ENCODE measurements around the gene SLC24A5. TPM values are rescaled to one million over a fixed set of nuclear protein-coding genes. Genes with fewer than 3 reads are reported as not detected.

Gene SLC24A5
- total and polyA plus RNA-seq, 2 of the 4 experiments (the other 2 are of a cell fraction): not detected

DNA sequence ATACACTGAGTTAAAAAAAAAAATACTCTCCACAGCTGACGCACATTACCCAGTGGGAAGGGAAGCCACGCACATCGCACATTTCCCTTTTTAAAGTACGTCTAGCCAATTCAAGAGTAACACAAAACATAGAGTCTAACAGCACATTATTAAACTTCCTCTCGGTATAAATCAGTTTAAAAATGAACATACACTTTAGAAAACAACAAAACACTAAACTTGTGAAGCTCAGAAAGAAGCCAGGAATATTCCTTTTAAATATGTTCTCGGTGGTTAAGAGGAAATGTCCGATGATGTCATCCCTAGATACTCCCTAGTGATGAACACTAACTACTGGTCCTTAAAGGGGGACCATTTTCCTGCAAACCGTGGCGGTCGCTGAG is 56.6 kb downstream of the SLC24A5 start:
- peak overlapping the region; percentile 60; the same call in 1 of the 3 replicates for H2BK15ac ChIP-seq (ENCODE audit: low read depth, low read length)
- H4K91ac ChIP-seq (ENCODE audit: insufficient read depth, low read depth, low read length): 0 out of 2 replicates have a peak overlapping the region, but pooled peaks have one; percentile 43
- intact Hi-C loops (cut with micrococcal nuclease): no loop called here
- 0 out of 2 replicates have a peak, but pooled peaks cover 2% of the 10 kb centered on the region for H3K27me3 ChIP-seq (ENCODE audit: control insufficient read depth, insufficient read depth, low read length)
- H3K27ac ChIP-seq (ENCODE audit: insufficient read depth, low read length): peak overlapping the region; percentile 20; the same call in 1 of the 2 replicates
- H3K9ac ChIP-seq (ENCODE audit: low read depth, low read length): 0 out of 2 replicates have a peak overlapping the region, but pooled peaks have one; percentile 52
- H3K23ac ChIP-seq (ENCODE audit: low read depth, low read length): no peak overlapping the region
- TF ChIP-seq CTCF (conservative IDR thresholded peaks at IDR 0.05; ENCODE audit: low read depth, low read length) (no peak), NFE2L2 (IDR thresholded peaks at IDR 0.05; ENCODE audit: low read depth, low read length) (no peak)
- TF ChIP-seq, protein P1, sequence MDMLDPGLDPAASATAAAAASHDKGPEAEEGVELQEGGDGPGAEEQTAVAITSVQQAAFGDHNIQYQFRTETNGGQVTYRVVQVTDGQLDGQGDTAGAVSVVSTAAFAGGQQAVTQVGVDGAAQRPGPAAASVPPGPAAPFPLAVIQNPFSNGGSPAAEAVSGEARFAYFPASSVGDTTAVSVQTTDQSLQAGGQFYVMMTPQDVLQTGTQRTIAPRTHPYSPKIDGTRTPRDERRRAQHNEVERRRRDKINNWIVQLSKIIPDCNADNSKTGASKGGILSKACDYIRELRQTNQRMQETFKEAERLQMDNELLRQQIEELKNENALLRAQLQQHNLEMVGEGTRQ (IDR thresholded peaks at IDR 0.05; ENCODE audit: low read depth, low read length): no peak
- peak overlapping the region; percentile 93 for H3K4me3 ChIP-seq (ENCODE audit: insufficient read depth, low read depth, low read length)
- H2AK5ac ChIP-seq (ENCODE audit: low read depth, low read length): no peak overlapping the region
- no peak overlapping the region for H3K18ac ChIP-seq (ENCODE audit: low read depth, low read length)
- H2BK120ac ChIP-seq (ENCODE audit: low read depth, low read length): no peak overlapping the region
- DNase-seq: peak; percentile 62
- H3K14ac ChIP-seq (replicated peaks; ENCODE audit: low read depth, low read length): no peak overlapping the region
- H3K9me3 ChIP-seq (ENCODE audit: control insufficient read depth, insufficient read depth, low read length): no peaks in the 10 kb centered on the region
- no peaks in the 10 kb centered on the region for H3K9me1 ChIP-seq (ENCODE audit: insufficient read depth, low read length)
- WGBS, 2 experiments (ENCODE audit: extremely low coverage in 2 of 2, insufficient read length in 1 of 2): 20% methylated on average over 1 of the region's 10 CpGs; no CpG with 5 or more reads in 1 of the 2 experiments
- H2BK20ac ChIP-seq (ENCODE audit: low read depth, low read length): no peak overlapping the region
- H3K56ac ChIP-seq (ENCODE audit: extremely low read depth, insufficient read depth, low read length): 0 out of 2 replicates have a peak overlapping the region, but pooled peaks have one; percentile 6
- 0 out of 4 replicates have a peak overlapping the region, but pooled peaks of 1 of the 2 experiments have one; percentile 2 for H4K8ac ChIP-seq (ENCODE audit: low read depth in 2 of 2, low read length in 2 of 2)
- peak; percentile 75 for ATAC-seq (ENCODE audit: low read depth)
- H3K4me1 ChIP-seq (ENCODE audit: control insufficient read depth, insufficient read depth, low read length): no peaks in the 10 kb centered on the region; the same call in 1 of the 2 replicates
- in situ Hi-C loops (cut with MboI; ENCODE audit: low sequenced_read_pairs): no loop called here
- CTCF ChIA-PET: interaction anchor here (0.7 kb wide), 2 partner anchors 36 to 1049 kb away, joined by 3 read pairs; no protein-coding TSS in a partner anchor
- no peaks in the 10 kb centered on the region for H3K36me3 ChIP-seq (ENCODE audit: control insufficient read depth, insufficient read depth, low read length)
- dilution Hi-C loops (cut with HindIII; ENCODE audit: low sequenced_read_pairs, unreplicated experiment): no loop called here
- peak overlapping the region; percentile 17 for H2BK5ac ChIP-seq (ENCODE audit: low read depth, low read length, poor library complexity, severe bottlenecking)
- no peak overlapping the region for H2AK9ac ChIP-seq (replicated peaks; ENCODE audit: low read depth, low read length, poor library complexity)
- POLR2A ChIA-PET (ENCODE audit: unreplicated experiment): no interaction called here
- no peak overlapping the region for H4K5ac ChIP-seq (ENCODE audit: low read depth, low read length)
- no TSS peak for BruUV-seq (replicated peaks)
- no peaks in the 10 kb centered on the region for H4K20me1 ChIP-seq (ENCODE audit: insufficient read depth, low read length)
- H2AFZ ChIP-seq (replicated peaks; ENCODE audit: low read length, poor library complexity): peak overlapping the region; percentile 92
- H3K4me2 ChIP-seq (ENCODE audit: low read depth, low read length): peak overlapping the region; percentile 85
- peaks cover 11 to 15% of the 10 kb centered on the region in 2 experiments for H3K79me1 ChIP-seq (ENCODE audit: low read depth in 1 of 2, low read length in 2 of 2)
- no peak overlapping the region for H3K4ac ChIP-seq (ENCODE audit: low read depth, low read length)
